Hepatocyte (in vitro differentiated cells): ENCODE data around the gene KCNB1. TPM values are rescaled to one million over a fixed set of nuclear protein-coding genes. Genes with fewer than 3 reads are reported as not detected.

Experiments
- DNase-seq: peaks from one replicate; pipeline ENCODE4 v3.0.0-alpha.2; 2016; ENCODE audit warnings: low spot score
- H2AFZ ChIP-seq: fragments of 200-600 bp; sonication (generic); 2 replicates; pipeline ENCODE4 v1.6.0; 2016; ENCODE audit warnings: antibody characterized with exemption, mild to moderate bottlenecking
- H3K27ac ChIP-seq: fragments of 200-600 bp; sonication (generic); 2 replicates; pipeline ENCODE4 v1.5.1; 2016; ENCODE audit warnings: mild to moderate bottlenecking
- H3K27me3 ChIP-seq: fragments of 200-600 bp; sonication (generic); 2 replicates; pipeline ENCODE4 v1.6.1; 2016
- H3K36me3 ChIP-seq: fragments of 200-600 bp; sonication (generic); replicated peaks from 2 replicates; pipeline ENCODE4 v1.5.1; 2016; ENCODE audit warnings: low read depth; ENCODE audit not compliant: insufficient read depth
- H3K4me1 ChIP-seq: fragments of 200-600 bp; sonication (generic); 2 replicates; pipeline ENCODE4 v1.5.1; 2016; ENCODE audit warnings: mild to moderate bottlenecking, moderate library complexity; ENCODE audit not compliant: insufficient read depth
- H3K4me2 ChIP-seq: fragments of 200-600 bp; sonication (generic); 2 replicates; pipeline ENCODE4 v1.6.0; 2016
- H3K4me3 ChIP-seq: fragments of 200-600 bp; sonication (generic); 2 replicates; pipeline ENCODE4 v1.5.1; 2016; ENCODE audit warnings: mild to moderate bottlenecking
- H3K79me2 ChIP-seq: fragments of 200-600 bp; sonication (generic); 2 replicates; pipeline ENCODE4 v1.6.0; 2017; ENCODE audit warnings: mild to moderate bottlenecking
- H3K9me2 ChIP-seq: fragments of 200-600 bp; sonication (generic); replicated peaks from 2 replicates; pipeline ENCODE4 v1.6.0; 2017; ENCODE audit warnings: mild to moderate bottlenecking; ENCODE audit not compliant: insufficient read depth
- H3K9me3 ChIP-seq: fragments of 200-600 bp; sonication (generic); 2 replicates; pipeline ENCODE4 v1.5.1; 2016; ENCODE audit warnings: low read depth, mild to moderate bottlenecking
- H4K20me1 ChIP-seq: fragments of 200-600 bp; sonication (generic); 2 replicates; pipeline ENCODE4 v1.6.0; 2016; ENCODE audit warnings: mild to moderate bottlenecking; ENCODE audit not compliant: insufficient read depth, poor library complexity, severe bottlenecking
- EZH2 ChIP-seq: fragments of 200-600 bp; sonication (generic); IDR thresholded peaks from 2 replicates; pipeline ENCODE4 v1.6.1; 2016; ENCODE audit warnings: antibody characterized with exemption, mild to moderate bottlenecking, borderline replicate concordance
- EZH2phosphoT487 ChIP-seq: fragments of 200-600 bp; sonication (generic); IDR thresholded peaks from one replicate; pipeline ENCODE4 v1.6.1; 2018; ENCODE audit warnings: antibody characterized with exemption, mild to moderate bottlenecking, low read depth, moderate library complexity; ENCODE audit not compliant: unreplicated experiment, severe bottlenecking
- WGBS: methylation state at CpG from one replicate; pipeline ENCODE4 v1.1.6; 2016; ENCODE audit warnings: low lambda C conversion rate; ENCODE audit errors: missing lambda C conversion rate; 5-methylcytosine and 5-hydroxymethylcytosine counted together
- polyA plus RNA-seq: library from polyadenylated mRNA; unstranded; fragments of >200 nt; fragmentation: Nextera tagmentation; extraction: Ambion mirVana; gene quantifications from 2 replicates; pipeline ENCODE4 v1.2.1, GENCODE V29; 2016
- total RNA-seq: library from RNA; depleted of rRNA; stranded (reverse); fragments of >200 nt; gene quantifications from 2 replicates; pipeline ENCODE4 v1.2.3, GENCODE V29; 2014
- TF ChIP-seq, protein P1 (sequence below): fragments of 200-600 bp; sonication (generic); IDR thresholded peaks from 2 replicates; pipeline ENCODE4 v1.5.1; 2016; ENCODE audit warnings: antibody characterized with exemption, mild to moderate bottlenecking; ENCODE audit not compliant: poor library complexity

The KCNB1 gene
- total and polyA plus RNA-seq, 2 experiments from 2014 or later = 0.37 to 1.5 TPM

DNA sequence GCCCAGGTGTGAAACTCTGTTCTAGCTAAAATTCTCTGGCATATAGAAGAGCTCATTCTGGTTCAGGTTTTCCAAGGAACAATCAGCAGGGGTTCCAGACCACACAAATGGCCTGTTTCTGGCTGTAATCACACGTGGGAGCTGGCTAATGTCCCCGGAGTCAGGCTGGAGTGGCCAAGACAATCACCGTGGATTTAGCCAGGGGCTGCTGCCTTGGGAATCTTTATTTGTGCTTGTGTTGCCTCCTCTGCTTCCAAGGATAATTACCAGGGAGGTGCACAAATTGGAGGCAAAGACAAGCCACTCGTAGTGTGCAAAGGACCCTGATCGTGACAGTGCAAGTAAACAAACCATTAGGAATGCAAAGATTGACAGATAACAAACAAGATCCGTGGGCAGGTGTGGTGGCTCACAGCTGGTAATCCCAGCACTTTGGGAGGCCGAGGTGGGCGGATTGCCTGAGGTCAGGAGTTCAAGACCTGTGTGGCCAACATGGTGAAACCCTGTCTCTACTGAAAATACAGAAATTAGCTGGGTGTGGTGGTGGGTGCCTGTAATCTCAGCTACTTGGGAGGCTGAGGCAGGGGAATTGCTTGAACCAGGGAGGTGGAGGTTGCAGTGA lies 77.3 kb downstream of the KCNB1 start:
- WGBS = 29% methylated on average over 8 of the region's 8 CpGs
- Histone ChIP-seq H3K9me3 (no peaks in the 10 kb centered on the region), H3K4me1 (no peaks in the 10 kb centered on the region), H2AFZ (no peak overlapping the region), H3K27me3 (no peaks in the 10 kb centered on the region), H3K9me2 (no peaks in the 10 kb centered on the region), H3K4me3 (no peak overlapping the region), H3K4me2 (no peak overlapping the region), H3K79me2 (no peaks in the 10 kb centered on the region), H3K36me3 (no peaks in the 10 kb centered on the region), H3K27ac (no peak overlapping the region), H4K20me1 (no peaks in the 10 kb centered on the region)
- DNase-seq = no peak
- TF ChIP-seq EZH2 (no peak), EZH2phosphoT487 (no peak)
- TF ChIP-seq, protein P1, sequence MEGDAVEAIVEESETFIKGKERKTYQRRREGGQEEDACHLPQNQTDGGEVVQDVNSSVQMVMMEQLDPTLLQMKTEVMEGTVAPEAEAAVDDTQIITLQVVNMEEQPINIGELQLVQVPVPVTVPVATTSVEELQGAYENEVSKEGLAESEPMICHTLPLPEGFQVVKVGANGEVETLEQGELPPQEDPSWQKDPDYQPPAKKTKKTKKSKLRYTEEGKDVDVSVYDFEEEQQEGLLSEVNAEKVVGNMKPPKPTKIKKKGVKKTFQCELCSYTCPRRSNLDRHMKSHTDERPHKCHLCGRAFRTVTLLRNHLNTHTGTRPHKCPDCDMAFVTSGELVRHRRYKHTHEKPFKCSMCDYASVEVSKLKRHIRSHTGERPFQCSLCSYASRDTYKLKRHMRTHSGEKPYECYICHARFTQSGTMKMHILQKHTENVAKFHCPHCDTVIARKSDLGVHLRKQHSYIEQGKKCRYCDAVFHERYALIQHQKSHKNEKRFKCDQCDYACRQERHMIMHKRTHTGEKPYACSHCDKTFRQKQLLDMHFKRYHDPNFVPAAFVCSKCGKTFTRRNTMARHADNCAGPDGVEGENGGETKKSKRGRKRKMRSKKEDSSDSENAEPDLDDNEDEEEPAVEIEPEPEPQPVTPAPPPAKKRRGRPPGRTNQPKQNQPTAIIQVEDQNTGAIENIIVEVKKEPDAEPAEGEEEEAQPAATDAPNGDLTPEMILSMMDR = no peak

DNA sequence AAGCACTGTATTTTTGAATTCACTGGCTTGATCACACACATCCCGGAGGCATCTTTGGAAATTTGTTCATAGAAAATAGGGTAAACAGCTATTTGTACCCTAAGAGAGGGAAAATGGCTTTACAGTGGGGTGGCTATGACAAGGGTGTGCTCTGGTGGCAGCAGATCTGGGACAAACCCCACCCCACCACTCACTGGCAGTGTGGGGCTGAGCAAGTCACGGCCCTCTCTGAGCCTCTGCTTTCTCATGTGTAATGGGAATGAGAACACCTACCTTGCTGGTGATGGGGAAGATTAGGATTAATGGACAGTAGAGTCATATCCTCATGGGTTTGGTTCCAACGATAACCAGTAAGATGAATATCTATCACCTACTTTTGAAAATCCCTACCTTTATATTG lies 78.0 kb downstream of the KCNB1 start:
- H3K4me2 ChIP-seq = no peak overlapping the region
- 89% methylated on average over 3 of the region's 3 CpGs for WGBS
- H3K36me3 ChIP-seq = no peaks in the 10 kb centered on the region
- H3K27me3 ChIP-seq = no peaks in the 10 kb centered on the region
- H2AFZ ChIP-seq = no peak overlapping the region
- H3K27ac ChIP-seq = no peak overlapping the region
- no peaks in the 10 kb centered on the region for H3K9me3 ChIP-seq
- H3K4me3 ChIP-seq = no peak overlapping the region
- no peaks in the 10 kb centered on the region for H3K4me1 ChIP-seq
- no peaks in the 10 kb centered on the region for H3K9me2 ChIP-seq
- H4K20me1 ChIP-seq = no peaks in the 10 kb centered on the region
- TF ChIP-seq, protein P1 = no peak
- TF ChIP-seq EZH2phosphoT487 (no peak), EZH2 (no peak)
- H3K79me2 ChIP-seq = no peaks in the 10 kb centered on the region
- DNase-seq = no peak

DNA sequence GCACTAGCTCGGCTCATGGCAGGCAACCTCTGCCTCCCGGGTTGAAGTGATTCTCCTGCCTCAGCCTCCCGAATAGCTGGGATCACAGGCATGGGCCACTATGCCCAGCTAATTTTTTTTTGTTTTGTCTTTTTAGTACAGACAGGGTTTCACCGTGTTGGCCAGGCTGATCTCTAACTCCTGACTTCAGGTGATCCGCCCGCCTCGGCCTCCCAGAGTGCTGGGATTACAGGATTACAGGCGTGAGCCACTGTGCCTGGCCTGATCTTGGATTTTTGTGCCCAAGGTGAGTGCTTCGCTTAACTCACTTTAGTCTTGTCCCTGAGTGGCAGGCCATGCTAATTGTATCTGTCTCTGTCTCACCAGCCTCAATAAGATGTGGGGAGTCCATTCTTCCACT lies 78.6 kb downstream of the KCNB1 start:
- Histone ChIP-seq H3K27ac (no peak overlapping the region), H3K9me3 (no peaks in the 10 kb centered on the region), H3K27me3 (no peaks in the 10 kb centered on the region), H3K9me2 (no peaks in the 10 kb centered on the region), H3K4me1 (no peaks in the 10 kb centered on the region), H3K36me3 (no peaks in the 10 kb centered on the region), H3K4me2 (no peak overlapping the region), H3K79me2 (no peaks in the 10 kb centered on the region), H3K4me3 (no peak overlapping the region), H4K20me1 (no peaks in the 10 kb centered on the region), H2AFZ (no peak overlapping the region)
- 71% methylated on average over 9 of the region's 9 CpGs for WGBS
- TF ChIP-seq EZH2phosphoT487 (no peak), EZH2 (no peak)
- TF ChIP-seq, protein P1 = no peak
- DNase-seq = no peak
